ENCODE data around the gene SEPTIN3. TPM values are rescaled to one million over a fixed set of nuclear protein-coding genes. Genes with fewer than 3 reads are reported as not detected.

SEPTIN3 gene
- polyA plus RNA-seq, 1 donor (not counting 4 experiments of a cell fraction or from before 2014, with no cell fraction given), result 0.07 TPM

DNA sequence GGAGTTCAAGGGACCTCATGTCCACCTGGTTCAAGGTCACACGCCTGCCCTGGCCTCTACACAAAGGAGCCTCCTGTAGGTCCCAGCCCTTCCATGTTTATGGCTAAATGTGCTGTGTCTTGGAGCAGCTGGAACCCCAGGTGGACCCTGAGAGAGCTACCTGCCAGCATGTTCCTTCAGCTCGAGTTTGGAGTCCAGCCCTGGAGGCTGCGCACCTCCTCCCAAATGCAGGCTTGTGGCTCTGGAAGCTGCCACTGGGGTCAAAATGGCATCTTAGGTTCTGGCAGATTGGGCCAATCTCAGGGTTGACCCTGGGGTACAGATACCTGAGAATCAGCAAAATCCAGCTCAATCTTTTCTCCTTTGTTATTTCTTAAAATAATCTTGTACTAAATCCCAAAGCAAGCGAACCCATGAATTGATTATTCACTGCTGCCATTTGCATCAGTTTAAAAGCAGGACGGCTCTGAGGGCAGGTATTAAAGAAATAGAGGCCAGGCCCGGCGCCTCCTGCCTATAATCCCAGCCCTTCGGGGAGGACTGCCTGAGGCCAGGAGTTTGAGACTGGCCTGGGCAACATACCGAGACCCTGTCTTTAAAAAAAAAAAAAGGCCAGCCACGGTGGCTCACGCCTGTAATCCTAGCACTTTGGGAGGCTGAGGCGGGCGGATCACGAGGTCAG, 45.5 kb upstream of the SEPTIN3 start:
- H3K9me3 ChIP-seq (ENCODE audit: control insufficient read depth, low read depth, low read length), result no peaks in the 10 kb centered on the region
- no peak overlapping the region for H3K9ac ChIP-seq (ENCODE audit: control insufficient read depth, extremely low read depth, insufficient read depth, low read length)
- H3K4me3 ChIP-seq (ENCODE audit: control insufficient read depth in 2 of 3, extremely low read depth in 1 of 3, insufficient read depth in 2 of 3, low read depth in 1 of 3, low read length in 3 of 3), result no peak overlapping the region
- H4K20me1 ChIP-seq (ENCODE audit: control insufficient read depth, extremely low read depth, insufficient read depth, low read length), result no peaks in the 10 kb centered on the region
- H3K4me2 ChIP-seq (ENCODE audit: control insufficient read depth, extremely low read depth, insufficient read depth, low read depth, low read length), result no peak overlapping the region
- FAIRE-seq (no peak), DNase-seq (ENCODE audit: low read depth, low spot score) (no peak)
- dilution Hi-C loops (cut with MboI; ENCODE audit: extremely low pct_ligation_motif_present, low sequenced_read_pairs), result no loop called here
- no peaks in the 10 kb centered on the region for H3K9me1 ChIP-seq (ENCODE audit: control insufficient read depth, extremely low read depth, insufficient read depth, low read length)
- TF ChIP-seq EZH2 (IDR thresholded peaks at IDR 0.05; ENCODE audit: low read length), result no peak
- TF ChIP-seq, protein P1, sequence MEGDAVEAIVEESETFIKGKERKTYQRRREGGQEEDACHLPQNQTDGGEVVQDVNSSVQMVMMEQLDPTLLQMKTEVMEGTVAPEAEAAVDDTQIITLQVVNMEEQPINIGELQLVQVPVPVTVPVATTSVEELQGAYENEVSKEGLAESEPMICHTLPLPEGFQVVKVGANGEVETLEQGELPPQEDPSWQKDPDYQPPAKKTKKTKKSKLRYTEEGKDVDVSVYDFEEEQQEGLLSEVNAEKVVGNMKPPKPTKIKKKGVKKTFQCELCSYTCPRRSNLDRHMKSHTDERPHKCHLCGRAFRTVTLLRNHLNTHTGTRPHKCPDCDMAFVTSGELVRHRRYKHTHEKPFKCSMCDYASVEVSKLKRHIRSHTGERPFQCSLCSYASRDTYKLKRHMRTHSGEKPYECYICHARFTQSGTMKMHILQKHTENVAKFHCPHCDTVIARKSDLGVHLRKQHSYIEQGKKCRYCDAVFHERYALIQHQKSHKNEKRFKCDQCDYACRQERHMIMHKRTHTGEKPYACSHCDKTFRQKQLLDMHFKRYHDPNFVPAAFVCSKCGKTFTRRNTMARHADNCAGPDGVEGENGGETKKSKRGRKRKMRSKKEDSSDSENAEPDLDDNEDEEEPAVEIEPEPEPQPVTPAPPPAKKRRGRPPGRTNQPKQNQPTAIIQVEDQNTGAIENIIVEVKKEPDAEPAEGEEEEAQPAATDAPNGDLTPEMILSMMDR (optimal IDR thresholded peaks at IDR 0.05 in 1 of 3, IDR thresholded peaks at IDR 0.05 in 1 of 3, conservative IDR thresholded peaks at IDR 0.05 in 1 of 3; ENCODE audit: extremely low read depth in 1 of 3, insufficient read depth in 2 of 3, low read length in 3 of 3), result no peak
- H3K36me3 ChIP-seq (ENCODE audit: control insufficient read depth in 2 of 2, extremely low read depth in 1 of 2, insufficient read depth in 2 of 2, low read length in 2 of 2), result no peaks in the 10 kb centered on the region
- H3K27me3 ChIP-seq (ENCODE audit: control insufficient read depth, extremely low read depth, insufficient read depth, low read length), result peaks cover 25% of the 10 kb centered on the region
- H3K27ac ChIP-seq (ENCODE audit: control insufficient read depth, insufficient read depth, low read length), result no peak overlapping the region
- no peaks in the 10 kb centered on the region for H3K79me2 ChIP-seq (ENCODE audit: control insufficient read depth, insufficient read depth, low read length)
- no peak overlapping the region for H2AFZ ChIP-seq (ENCODE audit: control insufficient read depth, low read length)
- H3K4me1 ChIP-seq (ENCODE audit: control insufficient read depth, extremely low read depth, insufficient read depth, low read length), result peaks cover 8% of the 10 kb centered on the region

DNA sequence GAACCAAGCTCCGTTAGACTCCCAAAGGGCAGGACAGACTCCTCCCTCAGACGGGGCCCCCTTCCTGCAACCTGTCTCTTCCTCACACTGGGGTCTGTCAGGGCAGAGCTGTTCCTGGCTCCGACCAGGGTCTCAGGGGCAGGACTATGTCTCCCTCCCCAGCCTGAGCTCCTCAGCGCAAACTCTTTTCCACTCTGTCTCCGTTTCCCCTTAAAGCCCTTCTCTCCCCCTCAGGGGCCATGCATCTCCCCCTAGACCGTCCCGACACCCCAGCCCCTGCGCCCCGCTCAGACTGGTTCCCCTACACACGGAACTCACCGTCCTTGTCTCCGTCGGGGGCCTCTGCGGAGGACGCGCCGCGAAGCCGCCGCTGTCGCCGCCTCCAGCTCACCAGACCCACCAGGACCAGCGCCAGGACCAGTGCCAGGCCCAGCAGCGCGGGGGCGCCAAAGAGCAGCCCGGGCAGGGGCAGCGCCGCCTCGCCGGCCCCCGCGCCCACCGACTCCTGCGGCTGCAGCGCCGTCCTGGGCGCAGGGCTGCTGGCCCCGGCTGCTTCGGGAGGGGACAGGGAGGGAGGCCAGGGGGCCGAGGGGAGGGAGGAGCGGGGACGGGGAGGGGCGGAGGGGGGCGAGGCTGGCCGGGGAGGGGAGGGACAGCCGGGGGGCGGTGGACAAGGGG, 43.3 kb upstream of the SEPTIN3 start:
- DNase-seq (ENCODE audit: low read depth, low spot score), result no peak
- H3K9ac ChIP-seq (ENCODE audit: control insufficient read depth, extremely low read depth, insufficient read depth, low read length), result peak overlapping the region; percentile 22
- H3K4me2 ChIP-seq (ENCODE audit: control insufficient read depth, extremely low read depth, insufficient read depth, low read depth, low read length), result peak overlapping the region; percentile 69
- H3K9me1 ChIP-seq (ENCODE audit: control insufficient read depth, extremely low read depth, insufficient read depth, low read length), result no peaks in the 10 kb centered on the region
- H3K79me2 ChIP-seq (ENCODE audit: control insufficient read depth, insufficient read depth, low read length), result no peaks in the 10 kb centered on the region
- H3K27me3 ChIP-seq (ENCODE audit: control insufficient read depth, extremely low read depth, insufficient read depth, low read length), result peaks cover 22% of the 10 kb centered on the region
- peaks cover 2% of the 10 kb centered on the region for H3K4me1 ChIP-seq (ENCODE audit: control insufficient read depth, extremely low read depth, insufficient read depth, low read length)
- H2AFZ ChIP-seq (ENCODE audit: control insufficient read depth, low read length), result peak overlapping the region; percentile 43
- H3K27ac ChIP-seq (ENCODE audit: control insufficient read depth, insufficient read depth, low read length), result no peak overlapping the region
- FAIRE-seq, result no peak
- H3K4me3 ChIP-seq (ENCODE audit: control insufficient read depth in 2 of 3, extremely low read depth in 1 of 3, insufficient read depth in 2 of 3, low read depth in 1 of 3, low read length in 3 of 3), result peak overlapping the region; percentile 26 to 46 (median 29)
- dilution Hi-C loops (cut with MboI; ENCODE audit: extremely low pct_ligation_motif_present, low sequenced_read_pairs), result no loop called here
- no peaks in the 10 kb centered on the region for H4K20me1 ChIP-seq (ENCODE audit: control insufficient read depth, extremely low read depth, insufficient read depth, low read length)
- no peak for TF ChIP-seq EZH2 (IDR thresholded peaks at IDR 0.05; ENCODE audit: low read length)
- TF ChIP-seq, protein P1 (optimal IDR thresholded peaks at IDR 0.05 in 1 of 3, IDR thresholded peaks at IDR 0.05 in 1 of 3, conservative IDR thresholded peaks at IDR 0.05 in 1 of 3; ENCODE audit: extremely low read depth in 1 of 3, insufficient read depth in 2 of 3, low read length in 3 of 3), result peak in 2 of 3 experiments; percentile 81 to 83
- no peaks in the 10 kb centered on the region for H3K36me3 ChIP-seq (ENCODE audit: control insufficient read depth in 2 of 2, extremely low read depth in 1 of 2, insufficient read depth in 2 of 2, low read length in 2 of 2)
- no peaks in the 10 kb centered on the region for H3K9me3 ChIP-seq (ENCODE audit: control insufficient read depth, low read depth, low read length)
